GM18907 (cell line): ENCODE measurements around the gene AP2A2.

ENCODE experiments used
- ATAC-seq: cut with Tn5 transposase; IDR thresholded peaks from one replicate; pipeline ENCODE4 v1.9.1; 2021; ENCODE audit warnings: mild to moderate bottlenecking, moderate library complexity; ENCODE audit not compliant: unreplicated experiment

AP2A2 gene

DNA sequence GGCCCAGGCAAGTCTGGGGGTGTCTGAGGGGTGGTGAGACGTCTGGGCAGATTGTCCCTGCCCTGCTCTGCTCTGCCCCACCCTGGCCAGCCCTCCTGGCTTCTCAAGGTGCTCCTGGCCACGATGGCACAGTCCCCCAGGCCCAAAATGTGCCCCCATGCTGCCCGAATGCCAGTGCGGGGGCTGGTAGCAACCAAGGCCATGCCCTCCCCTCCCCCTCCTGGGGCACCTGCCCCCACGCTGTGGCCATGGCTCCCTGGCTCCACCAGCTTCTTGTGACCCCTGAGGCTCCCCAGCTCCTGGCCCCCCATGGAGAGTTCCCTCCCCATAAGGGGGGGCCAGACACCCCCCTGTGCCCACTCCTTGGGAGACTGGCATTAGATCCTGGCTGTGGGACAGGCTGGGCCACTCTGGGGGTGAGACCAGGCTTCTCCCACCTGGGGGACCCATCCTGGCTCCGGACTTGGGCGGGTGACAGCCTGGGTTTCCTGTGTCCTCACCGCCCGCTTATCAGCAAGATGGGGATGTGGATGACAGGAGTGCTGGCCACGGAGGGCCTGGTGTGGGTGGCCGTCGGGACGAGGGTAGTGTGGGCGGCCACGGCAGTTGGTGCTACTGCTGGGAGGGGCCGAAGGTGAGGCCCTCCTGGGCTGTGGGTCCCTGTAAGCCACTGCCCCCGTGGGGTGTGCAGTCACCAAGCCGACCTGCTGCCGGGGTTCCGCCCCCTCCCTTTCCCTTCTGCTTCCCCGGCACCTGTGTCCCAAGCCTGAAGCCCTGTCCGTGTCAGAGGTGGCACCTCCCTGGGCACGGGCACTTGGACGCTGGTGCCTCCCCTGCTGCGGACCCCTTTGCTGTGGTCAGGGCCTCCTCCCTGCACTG is 126.7 kb downstream of the AP2A2 start:
- no peak for ATAC-seq

DNA sequence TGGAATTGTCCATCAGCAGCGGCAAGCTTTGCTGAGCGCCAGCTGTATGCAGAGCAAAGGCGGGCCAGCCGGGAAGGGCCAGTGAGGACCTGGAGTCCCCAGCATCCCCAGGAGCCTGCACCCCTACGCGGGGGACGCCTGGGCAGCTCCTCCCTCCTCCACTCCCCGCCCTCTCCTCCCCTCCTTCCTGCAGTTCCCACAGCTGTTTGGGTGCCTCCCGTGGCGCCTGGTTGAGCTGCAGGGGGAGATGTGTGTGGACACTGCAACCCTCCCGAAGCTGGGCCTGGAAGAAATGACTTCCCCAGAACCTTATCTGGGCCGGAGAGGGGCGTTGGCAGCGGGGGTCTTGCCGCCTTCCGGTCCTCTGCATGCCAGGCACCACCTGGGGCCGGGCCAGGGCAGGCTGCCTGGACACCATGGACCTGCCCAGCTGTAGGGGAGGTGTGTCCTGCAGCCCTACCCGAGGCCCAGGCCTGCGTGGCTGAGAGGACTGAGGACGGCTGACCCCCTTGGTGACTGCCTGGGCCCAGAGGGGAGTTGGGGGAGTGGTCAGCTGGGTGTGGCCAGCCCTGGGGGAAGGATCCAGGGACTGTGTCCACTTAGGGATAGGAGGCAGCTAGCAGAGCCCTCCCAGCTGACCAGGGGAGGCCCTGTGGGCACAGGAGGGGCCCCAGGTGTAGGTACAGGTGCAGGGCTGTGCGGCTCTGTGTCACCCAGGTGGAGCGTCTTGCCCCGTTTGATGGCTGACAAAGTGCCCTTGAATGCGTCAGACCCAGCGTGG is 127.6 kb downstream of the AP2A2 start:
- no peak for ATAC-seq

DNA sequence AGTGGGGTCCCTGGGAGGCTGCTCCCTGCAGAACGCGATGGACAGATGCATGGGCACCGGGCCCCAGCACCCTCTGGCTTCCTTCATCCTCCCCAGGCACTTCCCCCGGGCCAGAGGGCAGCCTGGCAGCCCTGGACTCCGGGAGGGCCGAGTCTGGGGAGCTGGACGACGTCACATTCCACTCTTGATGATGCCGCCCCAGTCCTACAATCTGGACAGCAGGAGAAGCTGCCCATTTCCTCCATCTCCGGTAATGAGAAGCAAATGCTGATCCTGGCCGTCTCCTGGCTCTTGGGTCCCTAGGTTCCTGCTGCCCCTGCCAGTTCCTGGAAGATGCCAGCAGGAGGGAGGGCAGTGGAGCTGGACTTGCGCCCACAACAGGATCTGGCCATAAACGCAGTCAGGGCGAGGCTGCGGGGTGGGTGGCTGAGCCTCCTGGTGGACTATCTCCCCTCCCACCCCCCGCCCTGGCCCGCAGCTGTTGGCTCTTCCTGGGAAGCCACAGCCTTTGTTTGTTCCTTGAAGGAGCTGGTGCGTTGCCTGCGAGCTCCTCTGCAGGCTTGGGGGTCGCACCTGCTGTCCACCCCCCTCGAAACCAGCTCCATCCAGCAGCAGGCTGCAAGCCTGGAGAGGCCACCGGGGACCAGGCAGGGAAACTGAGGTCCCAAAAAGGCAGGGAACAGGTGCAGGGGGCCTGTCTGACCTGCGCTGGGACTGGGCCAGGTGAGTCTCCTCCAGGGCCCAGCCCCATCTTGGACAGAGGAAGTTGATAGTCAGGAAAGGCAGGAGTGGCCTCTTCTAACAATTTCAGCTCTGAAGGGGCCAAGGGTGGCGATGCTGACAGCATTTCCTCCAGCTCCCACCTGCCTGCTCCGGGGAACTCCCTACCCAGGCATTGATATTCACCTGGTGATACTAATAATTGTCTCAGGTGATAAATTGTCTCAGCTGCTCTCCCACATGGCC is 128.8 kb downstream of the AP2A2 start:
- ATAC-seq, result no peak

DNA sequence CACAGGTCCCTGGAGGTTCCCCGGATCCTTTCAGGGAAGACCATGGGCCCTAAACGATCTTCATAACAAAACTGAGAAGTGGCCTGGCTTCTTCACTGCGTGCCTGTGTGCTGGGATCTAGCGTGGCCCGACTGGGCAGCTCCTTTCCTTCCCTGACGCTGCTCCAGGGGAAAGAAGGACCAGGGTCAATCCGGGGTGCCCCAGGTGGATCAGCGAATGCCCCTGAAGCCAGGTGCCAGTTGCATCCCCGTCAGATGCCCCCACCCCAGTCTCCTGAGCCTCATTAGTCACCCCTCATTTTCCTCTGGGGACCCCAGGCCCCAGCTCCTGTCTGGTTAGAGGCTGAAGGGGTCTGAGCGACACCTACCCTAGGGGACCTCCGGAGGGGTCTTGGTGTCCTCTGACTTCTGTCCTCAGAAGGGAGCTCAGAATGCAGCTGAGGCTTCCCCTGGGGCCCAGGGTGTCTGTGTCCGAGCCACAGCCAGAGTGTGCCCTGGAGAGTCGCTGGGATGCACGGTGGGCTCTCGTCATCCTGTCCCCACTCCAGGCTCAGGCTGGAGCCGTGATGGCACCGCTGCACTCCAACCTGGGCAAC is 129.5 kb downstream of the AP2A2 start:
- no peak for ATAC-seq

DNA sequence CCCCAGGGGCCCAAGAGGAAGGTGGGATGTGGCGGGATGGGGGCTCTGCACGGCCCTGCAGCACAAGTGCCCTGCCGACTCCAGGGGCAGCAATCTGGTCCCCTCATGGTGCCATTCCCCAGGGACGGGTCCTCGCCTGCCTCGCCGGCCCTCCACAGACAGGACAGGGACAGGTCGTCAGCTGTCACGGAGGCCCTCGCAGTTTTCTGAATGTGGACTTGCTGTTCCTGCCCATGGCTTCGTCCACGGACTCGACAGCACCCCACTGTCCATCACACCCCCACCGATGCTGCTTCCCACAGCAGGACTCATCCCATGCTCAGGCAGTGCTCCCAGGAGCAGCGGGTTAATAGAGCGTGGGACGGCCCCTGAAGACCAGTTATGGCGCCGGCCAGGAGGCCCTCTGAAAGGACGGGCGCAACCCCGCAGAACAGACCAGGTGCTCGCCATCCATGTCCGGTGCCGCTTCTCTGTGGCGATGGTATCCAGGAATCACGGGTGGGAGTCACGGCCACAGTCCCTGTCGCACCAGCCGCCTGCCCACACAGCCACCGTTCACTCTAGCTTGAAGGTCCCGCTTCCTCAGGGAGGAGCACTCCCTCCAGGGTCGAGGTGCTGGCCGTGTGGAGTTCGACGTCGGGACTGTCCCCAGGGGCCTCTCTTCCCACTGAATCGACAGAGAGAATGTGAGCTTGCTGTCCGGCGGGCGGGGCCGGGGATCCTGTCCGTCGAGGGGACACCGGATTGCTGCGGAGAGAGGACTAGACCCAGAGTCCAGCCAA is 130.5 kb downstream of the AP2A2 start:
- ATAC-seq, result no peak

DNA sequence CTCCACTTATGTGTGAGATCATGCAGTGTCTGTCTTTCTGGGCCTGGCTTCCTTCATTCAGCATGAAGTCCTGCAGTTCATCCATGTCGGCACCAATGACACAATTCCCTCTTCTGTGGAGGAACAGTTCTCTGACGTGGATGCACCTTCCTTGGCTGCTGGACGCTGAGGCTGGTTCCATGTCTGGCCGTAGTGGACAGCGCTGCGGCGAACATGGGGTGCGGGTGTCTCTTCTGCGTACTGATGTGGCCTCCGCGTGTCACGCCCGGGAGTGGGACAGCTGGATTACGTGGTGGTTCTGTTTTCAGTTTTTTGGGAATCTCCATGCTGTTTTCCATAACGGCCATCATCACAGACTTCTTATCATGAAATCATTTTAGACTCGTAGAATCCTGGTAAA is 132.1 kb downstream of the AP2A2 start:
- no peak for ATAC-seq

DNA sequence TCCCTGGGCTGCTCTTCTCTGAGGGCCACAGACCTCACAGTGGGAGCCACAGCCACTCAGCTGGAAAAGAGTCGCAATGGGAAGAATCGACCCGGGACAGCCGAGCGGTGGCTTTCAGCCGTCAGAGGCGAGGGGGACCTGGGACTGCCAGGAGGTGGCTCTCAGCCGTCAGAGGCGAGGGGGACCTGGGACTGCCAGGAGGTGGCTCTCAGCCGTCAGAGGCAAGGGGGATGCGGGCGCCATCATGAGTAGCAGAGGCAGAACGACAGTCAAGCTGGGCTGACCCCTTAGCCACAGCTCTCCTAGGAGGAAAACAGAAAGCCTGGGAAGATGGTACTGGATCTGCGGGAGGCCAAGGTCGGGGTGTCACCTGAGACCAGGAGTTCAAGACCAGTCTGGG is 134.1 kb downstream of the AP2A2 start:
- no peak for ATAC-seq

DNA sequence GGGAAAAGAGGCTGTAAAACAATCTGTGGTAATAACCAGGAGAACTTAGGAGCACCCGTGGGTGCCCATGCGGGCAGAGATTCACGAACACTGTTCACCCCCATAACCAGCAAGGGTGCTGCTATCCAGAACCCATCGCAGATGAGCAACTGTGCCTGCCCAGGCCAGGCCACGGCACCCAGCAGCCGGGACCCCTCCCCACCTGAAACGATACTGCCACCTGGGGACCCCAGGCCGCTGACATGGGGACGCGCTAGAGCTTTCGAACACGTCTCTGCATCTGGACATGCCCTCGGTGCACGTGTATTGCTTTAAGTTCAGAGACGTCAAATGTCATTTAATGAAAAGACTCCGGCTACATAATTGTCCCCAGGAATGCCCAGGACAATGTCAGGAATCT is 134.7 kb downstream of the AP2A2 start:
- ATAC-seq, result no peak

DNA sequence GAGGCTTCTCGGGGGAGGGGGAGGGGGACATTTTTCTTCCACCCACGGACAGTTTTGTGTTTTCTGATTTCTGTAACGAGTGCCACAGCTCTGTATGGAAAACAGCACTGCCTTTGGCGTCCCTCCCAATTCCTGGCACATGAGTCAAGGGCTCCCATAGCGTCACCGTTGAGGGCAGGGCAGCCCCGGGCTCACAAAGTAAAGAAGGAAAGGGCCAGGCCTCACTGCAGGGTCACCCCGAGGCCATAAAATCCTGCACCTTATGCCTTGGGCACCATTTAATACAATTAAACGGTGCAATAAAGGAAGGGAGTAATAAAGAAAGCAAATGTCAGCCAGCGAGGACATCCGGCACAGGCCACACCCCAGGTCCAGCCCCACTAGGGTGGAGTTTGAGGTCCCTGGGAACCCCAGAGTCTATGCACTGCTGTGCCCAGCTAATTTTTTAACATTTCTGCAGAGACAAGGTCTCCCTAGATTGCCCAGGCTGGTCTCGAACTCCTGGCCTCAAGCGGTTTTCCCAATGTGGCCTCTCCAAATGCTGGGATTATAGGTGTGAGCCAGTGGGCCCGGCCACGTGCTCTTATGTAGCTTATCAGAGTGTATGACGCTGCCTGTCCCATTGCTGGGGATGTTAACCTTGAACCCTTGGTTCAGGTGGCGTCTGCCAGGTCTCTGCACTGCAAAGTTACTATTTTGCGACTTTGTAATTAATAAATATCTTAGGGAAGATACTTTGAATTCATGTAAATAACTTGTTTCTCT is 135.4 kb downstream of the AP2A2 start:
- ATAC-seq, result no peak
